Measurements from ENCODE around the gene BHLHA15.
"Not testable (repeated sequence)": the region's sequence is repeated elsewhere in the genome, so short reads cannot be mapped to it uniquely, and the experiment has no call there.

BHLHA15 gene

DNA sequence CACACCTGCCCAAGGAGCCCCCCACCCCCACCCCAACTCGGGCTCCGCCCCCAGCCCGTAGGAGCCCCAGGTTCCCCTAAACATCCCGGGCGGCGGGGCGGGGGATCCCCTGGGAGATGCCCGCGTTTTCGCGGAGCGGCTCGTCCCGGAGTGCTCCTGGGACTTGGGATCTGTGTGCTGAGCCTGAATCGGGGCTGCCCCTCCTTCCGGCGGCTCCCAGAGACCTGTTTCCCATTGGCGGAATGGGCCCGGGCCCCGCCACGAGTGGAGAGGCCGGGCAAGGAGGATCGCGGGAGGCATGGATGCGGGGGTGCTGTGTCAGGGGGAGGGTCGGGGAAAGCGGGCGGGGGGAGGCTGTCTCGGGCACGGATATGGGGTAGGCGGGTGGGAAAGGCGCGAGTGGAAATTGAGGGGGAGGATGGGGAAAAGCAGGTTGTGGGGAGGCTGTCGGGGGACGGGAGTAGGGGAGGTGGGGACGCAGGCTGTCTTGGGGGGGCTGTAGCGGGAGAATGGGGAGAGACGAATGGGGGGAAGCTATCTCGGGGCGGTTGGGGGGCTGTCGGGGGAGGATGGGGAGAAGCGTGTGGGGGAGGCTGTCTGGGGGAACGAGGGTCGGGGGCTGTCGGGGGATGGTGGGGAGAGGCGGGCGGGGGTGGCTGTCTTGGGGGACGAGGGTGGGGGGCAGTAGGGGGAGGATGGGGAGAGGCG lies 572 bp upstream of the BHLHA15 start:
- peak; percentile 38 for DNase-seq (ENCODE audit: low spot score)

DNA sequence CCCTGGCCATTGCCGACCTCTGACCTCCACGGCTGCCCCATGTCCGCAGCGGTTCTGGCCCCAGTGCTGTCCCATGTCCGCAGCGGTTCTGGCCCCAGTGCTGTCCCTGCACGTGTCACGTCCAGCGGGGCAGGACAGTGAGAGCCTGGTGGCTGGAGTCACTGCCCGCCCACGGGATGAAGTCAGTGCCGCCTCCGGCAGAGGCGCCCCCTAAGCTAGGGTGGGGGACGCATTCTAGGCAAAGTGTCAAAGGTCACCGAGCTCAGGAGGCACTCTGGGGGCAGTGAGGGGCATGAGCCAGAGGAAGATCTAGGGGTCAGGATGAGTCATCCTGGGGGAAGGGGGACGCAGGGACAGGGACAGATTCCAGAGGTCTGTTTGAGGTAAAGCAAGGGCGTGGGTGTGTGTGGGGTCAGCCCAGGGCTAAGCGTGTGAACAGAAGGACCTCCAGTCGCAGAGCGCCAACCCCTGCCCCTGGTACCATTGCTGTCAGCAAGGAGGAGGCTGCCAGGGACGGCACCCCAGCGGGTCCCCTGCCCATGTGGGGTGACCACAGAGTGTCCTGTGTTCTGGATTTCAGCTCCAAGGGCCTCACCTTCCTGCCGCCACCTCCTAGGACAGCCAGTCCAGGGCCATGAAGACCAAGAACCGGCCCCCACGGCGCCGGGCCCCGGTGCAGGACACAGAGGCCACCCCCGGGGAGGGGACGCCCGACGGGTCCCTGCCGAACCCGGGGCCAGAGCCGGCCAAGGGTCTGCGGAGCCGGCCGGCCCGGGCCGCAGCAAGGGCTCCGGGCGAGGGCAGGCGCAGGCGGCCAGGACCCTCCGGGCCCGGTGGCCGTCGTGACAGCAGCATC lies 665 bp downstream of the BHLHA15 start:
- DNase-seq (ENCODE audit: low spot score): peak; percentile 39

DNA sequence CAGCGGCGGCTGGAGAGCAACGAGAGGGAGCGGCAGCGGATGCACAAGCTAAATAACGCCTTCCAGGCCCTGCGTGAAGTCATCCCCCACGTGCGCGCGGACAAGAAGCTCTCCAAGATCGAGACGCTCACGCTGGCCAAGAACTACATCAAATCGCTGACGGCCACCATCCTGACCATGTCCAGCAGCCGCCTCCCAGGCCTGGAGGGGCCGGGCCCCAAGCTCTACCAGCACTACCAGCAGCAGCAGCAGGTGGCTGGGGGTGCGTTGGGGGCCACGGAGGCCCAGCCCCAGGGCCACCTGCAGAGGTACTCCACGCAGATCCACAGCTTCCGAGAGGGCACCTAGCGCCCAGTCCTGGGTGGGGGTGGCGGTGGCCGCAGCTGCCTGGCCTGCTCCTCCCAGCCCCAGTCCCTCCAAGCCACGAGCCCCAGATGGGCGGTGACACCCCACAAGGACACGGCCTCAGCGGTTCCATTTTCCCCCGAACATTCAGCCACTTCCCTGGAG lies 1.3 kb downstream of the BHLHA15 start:
- no peak for DNase-seq (ENCODE audit: low spot score)

DNA sequence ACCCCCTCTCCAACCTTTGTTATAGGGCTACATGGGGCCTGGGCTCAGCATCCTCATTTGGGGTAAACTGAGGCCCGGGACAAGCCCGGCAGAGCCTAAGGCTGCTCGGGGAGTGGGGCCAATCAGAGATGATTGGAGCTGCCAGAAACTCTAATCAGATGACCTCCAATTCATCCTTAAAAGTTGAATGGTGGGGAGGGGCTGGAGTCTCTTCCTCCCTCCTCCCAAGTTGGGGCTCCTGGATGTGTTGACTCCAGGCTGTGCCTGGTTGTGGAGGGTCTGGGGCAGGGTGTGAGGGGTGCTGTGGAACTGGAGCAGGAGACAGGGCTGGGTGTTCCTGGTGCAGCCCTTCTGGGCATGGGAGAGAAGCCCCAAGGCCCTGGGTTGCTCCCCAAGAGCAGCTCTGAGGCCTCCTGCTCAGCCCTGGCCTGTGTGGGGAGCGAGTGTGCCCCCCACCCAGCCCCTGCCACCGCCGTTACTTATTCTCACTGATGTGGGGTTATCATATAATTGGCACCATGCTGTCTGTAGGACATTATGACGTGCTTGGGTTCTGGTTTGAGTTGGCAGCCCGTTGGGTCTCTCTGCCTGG lies 2.2 kb downstream of the BHLHA15 start:
- DNase-seq (ENCODE audit: low spot score): no peak

DNA sequence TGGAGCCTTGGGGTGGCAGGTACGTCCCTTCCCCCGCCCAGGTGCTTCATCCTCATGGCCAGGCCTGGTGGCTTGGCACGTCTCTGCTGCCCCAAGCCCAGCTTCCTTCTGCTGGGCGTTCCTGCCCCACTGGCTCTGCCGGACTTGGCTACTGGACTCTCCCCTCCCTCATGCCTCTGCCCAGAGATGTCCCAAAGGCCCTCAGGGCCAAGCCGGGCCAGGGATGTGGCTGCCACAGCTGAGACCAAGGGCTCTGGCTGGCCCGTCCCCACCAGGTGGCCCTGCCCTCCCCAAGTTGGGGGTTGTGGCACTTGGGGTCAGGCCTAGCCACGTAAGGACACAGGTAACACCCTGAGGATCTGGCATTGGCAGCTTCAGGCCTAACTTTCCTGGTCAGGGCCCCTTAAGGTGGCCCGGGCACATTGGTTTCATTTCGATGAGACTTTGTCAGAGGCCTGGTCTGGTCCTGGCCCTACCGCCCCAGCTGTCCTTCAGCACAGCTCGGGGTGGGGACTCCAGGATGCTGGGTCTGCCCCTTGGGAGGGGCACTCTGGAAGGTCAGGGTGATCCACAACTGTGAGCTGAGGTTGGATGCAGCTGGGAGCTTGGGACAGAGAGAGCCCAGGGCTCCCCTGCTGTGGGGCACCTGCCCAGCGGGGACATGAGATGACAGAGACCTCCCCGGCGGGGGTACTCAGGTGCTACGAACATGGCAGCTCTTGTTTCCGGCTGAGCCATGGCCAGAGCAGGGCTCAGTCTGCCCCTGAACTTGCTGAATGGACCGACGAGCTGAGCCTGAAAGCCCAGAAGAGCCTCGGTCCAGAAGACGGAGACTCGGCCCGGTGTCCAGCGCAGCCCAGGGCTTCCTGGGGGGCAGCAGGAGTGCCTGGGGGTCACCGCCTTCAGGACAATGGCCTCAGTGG lies 2.9 kb downstream of the BHLHA15 start:
- no peak for DNase-seq (ENCODE audit: low spot score)

DNA sequence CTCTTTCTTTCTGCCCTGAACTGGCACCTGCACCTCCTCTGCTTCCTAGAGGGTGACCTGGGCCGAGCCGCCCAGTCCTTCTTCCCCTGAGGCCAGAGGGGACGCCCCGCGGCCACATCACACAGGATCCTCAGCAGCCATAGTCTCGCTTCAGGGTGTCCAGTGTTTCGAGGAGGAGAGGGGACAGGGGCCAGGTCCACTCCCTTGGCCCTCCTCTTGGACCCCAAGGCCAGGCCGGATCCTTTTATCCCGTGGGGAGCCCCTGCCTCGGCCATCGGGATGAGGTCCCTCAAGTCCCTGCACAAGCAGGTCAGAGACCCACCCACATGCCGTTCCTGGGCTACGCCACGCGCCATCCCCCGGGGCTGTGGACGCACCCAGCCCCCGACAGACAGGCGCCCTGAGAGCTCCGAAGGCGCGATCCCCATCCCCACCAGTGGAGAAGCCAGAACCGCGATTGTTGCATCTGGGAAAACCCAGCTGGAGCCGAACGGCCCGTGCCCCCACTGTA lies 3.6 kb downstream of the BHLHA15 start:
- DNase-seq (ENCODE audit: low spot score): no peak

DNA sequence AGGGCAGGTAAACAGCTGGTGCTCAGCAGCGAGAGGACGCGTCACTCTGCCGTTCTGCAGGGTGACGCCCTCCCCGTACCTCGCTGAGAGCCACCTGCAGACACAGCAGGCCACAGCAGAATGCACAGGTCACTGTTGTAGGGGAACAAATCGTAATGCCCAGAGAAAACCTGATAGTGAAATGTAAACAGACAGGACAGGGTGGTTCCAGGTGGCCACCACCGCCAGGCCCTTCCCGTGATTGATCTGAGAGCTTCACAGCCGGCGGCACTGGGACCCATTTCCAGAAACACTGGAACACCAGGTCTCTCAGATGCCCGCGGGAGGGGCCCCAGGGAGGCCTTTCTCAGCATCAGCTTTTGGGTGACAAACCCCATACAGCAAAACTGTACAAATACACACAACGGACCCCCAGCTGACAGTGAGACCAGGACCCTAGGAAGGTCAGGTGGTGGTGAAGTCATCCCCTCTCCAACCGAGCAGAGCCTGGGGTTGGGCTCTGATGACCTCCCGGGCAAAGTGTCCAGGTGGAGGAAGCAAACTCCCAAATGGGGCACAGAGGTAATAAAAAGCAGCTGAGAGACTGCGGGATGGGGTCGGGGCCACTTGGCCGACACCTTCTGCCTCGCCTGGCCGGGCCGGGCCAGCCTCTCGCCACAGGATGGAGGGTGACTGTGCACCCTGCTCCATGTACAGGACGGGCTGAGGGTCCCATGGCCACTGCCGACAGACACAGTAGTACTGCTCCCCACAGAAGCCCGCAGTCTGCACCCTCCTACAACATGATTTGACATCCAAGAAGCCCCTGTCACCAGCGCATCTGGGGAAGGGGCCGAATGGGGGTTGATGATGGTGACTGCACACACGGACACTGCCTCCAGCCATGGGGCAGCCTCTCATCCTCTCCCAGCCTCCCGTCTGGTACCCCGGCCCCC lies 4.6 kb downstream of the BHLHA15 start:
- no peak for DNase-seq (ENCODE audit: low spot score)

DNA sequence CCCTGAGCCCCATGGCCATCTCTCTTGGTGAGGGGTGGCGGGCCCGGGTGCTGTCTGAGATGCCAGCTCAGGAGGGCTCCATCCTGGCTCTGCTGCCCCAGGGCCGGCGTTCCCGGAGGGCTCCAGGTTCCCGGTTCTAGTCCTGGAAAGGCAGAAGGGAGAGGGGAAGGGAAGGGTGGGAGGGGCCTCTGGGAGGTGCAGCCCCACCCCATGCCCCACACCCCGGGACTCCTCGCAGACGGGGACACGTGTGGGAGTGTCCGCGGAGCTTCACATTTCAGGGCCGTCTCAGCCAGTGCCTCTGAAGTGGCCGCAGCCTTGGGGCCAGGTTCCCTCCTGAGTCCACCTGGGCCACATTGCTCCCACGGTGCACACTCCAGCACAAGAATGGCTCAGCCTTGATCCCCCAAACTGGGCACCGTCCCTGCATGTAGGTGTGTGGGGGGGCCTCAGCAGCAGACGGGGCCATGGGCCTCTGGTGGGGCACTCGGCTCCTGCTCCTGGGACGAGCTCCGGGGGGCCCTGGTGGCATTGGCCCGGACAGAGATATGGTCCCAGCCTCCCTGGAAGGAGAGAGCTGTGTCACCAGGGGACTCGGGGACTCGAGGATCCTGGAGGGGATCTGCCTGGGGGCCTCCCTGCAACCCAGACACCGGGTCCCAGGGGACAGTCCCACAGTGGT lies 5.8 kb downstream of the BHLHA15 start:
- DNase-seq (ENCODE audit: low spot score): no peak

DNA sequence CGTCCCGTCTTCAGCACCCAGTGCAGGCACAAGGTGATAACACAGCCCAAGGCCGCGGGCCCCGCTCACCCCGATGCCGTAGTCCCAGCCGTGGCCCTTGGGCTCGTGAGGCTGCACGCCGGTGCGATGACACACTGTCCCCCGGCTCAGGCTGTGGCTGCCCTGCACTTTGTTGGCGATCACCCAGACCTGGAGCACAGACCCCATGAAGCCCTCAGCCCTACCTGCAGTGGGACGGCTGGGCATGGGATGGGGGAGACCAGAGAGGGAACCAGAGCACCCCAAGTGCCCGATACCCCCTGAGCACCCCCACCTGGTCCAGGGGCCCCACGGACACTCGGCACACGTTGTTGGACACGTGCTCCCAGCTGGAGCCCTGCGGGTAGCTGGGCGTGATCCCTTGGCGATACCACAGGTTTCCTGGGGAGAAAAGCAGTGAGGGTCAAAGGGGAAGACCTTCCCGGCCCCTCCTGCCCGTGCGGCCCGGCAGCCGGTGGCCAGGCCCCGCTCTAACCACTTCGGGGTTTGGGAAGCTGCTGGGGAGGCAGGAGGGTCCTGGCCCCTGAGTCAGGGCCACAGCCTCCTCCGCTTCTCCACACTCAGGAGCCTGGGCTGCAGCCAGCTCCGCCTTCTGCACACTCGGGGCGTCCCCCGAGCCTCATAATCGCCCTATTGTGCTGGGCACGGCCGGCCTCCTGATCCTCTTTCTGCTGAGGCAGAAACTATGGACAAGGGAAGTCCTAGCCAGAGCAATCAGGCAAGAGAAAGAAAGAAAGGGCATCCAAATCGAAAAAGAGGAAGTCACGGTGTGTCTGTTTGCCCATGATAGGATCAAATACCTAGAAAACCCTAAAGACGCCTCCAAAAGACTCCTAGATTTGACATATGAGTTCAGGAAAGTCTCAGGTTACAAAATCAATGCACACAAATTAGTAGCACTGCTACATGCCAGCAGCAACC lies 6.7 kb downstream of the BHLHA15 start:
- peak; percentile 21 for DNase-seq (ENCODE audit: low spot score)

DNA sequence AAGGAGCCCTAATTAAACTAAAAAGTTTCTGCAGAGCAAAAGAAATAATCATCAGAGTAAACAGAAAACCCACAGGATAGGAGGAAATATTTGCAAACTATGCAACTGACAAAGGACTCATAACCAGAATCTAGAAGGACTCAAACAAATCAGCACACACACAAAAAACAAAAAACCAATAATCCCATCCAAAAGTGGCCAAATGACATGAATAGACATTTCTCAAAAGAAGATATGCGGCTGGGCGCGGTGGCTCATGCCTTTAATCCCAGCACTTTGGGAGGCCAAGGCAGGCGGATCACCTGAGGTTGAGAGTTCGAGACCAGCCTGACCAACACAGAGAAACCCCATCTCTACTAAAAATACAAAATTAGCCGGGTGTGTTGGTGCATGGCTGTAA lies 8.1 kb downstream of the BHLHA15 start:
- not testable (repeated sequence) for DNase-seq (ENCODE audit: low spot score)

DNA sequence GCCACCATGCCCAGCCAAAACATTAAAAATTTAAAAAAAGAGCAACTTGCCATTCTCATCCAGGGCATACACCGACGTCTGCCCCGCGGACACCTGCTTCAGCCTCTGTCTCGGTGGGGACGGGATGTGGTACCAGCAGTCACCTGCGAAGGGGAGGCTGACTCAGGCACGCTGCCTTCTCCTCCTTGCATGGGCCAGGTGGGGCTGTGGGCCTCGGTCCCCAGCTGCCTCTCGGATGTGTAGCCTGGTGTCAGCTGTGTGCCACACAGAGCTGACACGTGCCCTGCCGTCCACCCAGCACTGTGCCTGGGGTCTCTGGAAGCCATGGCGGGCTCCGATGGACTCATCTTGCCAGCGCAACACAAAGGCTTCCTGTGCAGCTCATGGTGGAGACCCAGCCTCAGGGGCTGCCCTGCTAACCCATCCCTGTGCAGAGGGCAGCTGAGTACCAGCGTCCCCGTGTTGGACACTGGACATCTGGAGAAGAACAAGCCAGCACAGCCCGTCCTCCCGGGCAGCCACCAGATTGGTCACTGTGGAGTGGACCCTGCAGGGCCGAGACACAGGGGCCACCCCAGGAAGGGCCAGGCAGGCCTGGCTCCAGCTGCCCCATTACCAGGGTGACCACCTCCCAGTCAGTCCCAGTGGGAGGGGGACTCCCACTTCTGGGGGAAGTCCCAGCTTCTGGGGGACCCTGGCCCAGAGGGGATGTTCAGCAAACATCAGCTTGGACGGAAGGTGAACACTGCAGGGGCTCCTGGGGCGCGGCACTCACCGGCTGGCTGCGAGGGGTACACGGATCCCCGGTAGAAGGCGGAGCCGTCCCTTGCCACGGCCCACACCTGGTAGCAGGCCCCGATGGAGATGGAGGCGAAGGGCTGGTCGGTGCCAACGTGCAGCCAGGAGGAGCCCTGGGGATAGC lies 10.6 kb downstream of the BHLHA15 start:
- DNase-seq (ENCODE audit: low spot score): no peak

DNA sequence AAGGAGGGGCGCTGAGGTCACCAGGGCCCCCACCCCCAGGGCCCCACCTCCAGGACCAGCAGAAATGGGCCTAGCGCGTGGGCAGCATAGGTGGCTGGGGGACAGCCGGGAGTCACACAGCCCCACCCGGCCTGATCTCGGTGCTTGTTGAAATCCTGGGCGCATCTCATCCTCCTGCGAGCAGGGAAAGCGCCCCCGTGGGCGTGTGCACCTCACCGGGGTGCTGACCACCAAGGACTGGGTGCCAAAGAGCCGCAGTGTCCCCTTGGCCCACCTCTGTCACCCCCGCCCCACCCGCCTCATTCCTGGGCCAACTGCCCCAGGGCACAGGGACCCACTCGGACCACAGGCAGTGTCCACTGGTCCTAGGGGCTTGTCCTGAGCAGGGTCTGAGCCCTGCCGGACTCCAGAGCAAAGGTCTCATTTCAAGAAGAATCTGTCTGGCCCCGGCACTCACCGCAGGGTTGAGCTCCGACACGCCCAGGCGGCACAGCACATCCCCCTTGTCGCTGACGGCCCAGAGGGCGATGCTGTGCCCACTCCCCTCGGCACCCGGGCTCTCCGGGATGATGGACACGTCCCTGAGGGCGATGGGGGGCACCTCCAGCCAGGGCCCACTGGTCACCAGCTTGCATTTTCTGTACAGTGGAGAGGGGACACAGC lies 11.4 kb downstream of the BHLHA15 start:
- DNase-seq (ENCODE audit: low spot score): no peak

DNA sequence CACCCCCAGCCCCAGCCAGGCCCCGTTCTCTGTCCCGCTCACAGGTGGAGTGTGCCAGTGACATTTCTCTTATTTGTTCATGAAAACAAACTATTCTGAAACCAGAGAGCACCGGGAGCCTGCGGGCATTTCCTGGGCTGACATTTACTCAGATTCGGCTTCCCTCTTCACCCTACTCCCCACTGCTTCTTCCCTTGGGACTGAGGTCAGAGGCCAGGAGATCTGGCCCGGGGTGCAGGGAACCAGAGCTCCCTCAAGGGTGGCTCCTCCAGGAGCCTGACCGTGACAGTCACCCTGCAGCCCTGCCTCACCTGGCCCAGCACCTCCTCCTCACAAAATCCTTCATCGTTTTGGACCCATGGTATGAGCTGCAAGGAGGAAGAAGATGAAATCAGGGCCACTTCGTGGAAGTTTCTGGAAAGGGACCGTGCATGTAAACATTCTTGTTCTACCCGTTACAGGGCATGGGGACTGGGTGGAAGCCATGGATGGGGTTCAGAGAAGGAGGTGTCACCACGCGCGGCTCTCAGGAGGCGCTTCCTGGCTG lies 12.2 kb downstream of the BHLHA15 start:
- no peak for DNase-seq (ENCODE audit: low spot score)

DNA sequence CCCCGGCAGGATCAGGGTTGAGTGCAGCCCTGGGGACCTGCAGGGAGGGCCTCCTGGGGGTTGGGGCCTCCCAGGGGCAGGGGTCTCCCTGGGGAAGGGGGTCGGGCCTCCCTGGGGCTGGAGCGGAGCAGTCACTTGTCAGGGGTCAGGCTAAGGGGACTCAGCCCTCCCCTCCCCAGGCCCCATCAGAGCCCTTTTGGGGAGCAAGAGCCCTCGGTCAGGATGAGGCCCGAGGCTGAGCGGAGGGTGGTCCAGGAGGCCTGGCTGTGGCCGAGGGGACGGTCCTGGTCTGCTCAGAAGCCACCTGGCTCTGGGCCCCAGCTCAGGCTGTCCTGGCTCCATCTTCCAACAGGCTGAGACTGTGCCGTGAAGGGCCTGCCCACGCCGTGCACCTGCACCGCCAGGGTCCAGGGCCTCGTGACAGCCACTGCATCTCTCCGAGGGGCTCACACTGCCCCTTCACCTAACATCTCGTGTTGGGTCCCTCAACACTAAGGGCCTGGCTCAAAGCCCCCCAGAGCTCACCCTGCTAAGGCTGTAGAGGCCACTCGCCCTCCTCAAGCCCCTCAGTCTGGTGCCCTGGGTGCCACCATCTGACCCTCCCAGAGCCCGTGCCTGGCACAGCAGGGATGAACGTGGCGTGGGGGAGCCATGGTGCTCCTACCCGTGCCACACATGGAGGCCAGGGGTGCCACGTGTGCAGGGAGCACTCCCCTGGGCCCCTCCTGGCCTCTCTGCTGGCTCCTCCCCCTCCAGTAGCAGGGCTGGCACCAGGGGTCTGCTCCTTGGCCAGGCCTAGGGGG lies 12.9 kb downstream of the BHLHA15 start:
- no peak for DNase-seq (ENCODE audit: low spot score)

DNA sequence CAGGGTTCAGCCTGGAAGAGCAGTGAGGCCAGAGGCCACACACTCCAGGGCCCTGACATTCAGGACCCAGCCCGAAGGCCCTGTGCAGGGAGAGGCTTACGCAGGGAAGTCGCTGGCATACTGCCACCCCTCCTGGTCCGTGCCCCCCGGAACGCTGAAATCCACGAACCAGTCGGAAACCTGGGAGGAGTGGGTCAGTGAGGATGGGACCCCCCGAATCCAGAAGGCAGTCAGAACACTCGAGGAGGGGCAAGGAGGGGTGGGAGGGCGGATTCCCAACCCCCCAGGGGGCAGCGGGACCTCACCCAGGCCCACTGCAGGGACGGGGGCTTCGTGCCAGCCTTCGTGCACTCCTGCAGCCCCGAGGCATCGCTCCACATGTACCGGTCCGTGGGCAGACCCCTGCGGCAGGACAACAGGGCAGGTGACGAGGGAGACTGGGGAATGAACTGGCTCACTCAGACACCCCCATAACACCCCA lies 13.5 kb downstream of the BHLHA15 start:
- DNase-seq (ENCODE audit: low spot score): no peak

Data from SW480 (cell line).